HG02610 (cell line): ENCODE data around the gene LONP2.
A peak's percentile ranks its signal among the peaks of the same experiment; 100 is the strongest.

Experiments used
- ATAC-seq: cut with Tn5 transposase; IDR thresholded peaks from one replicate; pipeline ENCODE4 v1.9.1; 2021; ENCODE audit warnings: mild to moderate bottlenecking, moderate library complexity; ENCODE audit not compliant: unreplicated experiment

Gene LONP2, protein sequence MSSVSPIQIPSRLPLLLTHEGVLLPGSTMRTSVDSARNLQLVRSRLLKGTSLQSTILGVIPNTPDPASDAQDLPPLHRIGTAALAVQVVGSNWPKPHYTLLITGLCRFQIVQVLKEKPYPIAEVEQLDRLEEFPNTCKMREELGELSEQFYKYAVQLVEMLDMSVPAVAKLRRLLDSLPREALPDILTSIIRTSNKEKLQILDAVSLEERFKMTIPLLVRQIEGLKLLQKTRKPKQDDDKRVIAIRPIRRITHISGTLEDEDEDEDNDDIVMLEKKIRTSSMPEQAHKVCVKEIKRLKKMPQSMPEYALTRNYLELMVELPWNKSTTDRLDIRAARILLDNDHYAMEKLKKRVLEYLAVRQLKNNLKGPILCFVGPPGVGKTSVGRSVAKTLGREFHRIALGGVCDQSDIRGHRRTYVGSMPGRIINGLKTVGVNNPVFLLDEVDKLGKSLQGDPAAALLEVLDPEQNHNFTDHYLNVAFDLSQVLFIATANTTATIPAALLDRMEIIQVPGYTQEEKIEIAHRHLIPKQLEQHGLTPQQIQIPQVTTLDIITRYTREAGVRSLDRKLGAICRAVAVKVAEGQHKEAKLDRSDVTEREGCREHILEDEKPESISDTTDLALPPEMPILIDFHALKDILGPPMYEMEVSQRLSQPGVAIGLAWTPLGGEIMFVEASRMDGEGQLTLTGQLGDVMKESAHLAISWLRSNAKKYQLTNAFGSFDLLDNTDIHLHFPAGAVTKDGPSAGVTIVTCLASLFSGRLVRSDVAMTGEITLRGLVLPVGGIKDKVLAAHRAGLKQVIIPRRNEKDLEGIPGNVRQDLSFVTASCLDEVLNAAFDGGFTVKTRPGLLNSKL

DNA sequence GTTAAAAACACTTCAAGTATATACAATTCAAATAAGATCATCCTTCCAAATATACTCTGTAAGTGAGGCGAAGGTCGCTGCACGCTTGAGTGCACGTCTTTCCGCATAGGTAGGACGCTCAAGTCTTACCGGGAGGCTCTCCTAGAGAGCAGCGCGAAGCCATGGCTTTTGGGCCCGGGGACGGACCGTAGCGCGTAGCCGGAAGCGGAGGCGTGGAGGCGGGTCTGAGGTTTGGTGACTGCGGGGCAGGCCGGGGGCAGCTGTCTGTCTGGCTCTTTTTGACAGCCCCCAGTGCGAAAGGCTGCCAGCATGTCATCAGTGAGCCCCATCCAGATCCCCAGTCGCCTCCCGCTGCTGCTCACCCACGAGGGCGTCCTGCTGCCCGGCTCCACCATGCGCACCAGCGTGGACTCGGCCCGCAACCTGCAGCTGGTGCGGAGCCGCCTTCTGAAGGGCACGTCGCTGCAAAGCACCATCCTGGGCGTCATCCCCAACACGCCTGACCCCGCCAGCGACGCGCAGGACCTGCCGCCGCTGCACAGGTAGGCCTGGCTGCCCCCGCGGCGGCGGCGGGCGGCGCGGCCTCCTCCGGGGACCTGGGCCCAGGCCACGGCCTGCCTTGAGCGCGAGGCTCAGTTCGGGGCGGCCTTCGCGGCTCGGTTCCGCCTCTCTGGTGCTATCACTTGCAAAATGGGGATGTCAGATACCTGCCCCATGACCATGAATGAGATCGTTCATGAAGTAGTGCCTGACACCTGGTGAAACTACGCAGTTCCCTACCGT, at the start of gene LONP2:
LONP2 (plus strand) TSS at position 221 of the 783 bp plus-strand sequence; CDS start at position 310, 89 bp downstream.
- ATAC-seq: peak; percentile 98

DNA sequence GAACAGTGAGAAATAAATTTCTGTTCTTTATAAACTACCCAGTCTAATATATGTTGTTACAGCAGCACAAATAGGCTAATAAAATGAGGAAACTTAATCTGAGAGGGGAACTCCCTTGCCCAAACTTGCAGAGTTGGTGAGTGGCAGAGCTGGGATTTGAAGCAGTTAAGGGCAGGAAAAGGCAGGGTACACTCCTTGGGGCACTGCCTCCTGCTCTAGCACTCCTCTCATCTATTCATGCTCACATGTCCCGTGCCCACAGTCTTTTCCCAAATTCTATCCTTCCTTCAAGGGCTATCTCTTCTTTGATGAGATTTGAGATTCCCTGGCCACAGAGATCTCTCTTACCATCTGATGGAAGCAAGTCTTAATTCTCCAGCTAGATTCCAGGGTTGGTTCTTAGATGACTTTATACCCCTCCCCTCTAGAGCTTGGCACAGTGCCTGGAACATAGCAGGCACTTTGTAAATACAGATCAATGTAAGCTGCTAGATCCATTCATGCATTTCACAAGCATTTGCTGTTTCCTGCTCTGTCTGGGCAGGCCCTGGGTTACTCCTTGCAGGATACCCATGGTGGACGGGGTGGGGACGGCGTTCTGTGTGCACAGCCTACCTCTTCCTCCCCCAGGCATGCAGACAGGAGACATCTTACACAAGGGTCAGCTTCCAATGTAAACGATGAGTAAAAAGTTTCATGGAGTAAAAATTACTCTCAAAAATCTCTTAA, 49.1 kb upstream of the LONP2 start:
- ATAC-seq: no peak

DNA sequence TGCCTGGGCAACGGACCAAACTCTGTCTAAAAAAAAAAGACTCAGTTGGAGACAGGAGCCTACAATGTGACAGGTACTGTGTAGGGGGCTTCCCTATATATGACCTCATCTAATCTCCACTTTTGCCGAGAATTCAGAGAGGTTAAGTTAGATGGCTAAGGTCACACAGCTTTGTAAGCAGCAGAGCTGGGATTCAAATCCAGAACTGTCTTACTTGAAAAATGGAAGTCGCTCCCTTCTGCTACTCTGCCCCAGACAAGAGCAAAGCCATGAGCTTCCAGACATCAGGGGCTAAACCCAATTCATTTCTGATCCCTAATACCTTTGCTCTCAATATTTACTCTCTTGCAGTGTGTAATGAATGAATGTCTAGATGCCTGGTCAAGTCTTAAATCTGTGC, 46.8 kb upstream of the LONP2 start:
- no peak for ATAC-seq

DNA sequence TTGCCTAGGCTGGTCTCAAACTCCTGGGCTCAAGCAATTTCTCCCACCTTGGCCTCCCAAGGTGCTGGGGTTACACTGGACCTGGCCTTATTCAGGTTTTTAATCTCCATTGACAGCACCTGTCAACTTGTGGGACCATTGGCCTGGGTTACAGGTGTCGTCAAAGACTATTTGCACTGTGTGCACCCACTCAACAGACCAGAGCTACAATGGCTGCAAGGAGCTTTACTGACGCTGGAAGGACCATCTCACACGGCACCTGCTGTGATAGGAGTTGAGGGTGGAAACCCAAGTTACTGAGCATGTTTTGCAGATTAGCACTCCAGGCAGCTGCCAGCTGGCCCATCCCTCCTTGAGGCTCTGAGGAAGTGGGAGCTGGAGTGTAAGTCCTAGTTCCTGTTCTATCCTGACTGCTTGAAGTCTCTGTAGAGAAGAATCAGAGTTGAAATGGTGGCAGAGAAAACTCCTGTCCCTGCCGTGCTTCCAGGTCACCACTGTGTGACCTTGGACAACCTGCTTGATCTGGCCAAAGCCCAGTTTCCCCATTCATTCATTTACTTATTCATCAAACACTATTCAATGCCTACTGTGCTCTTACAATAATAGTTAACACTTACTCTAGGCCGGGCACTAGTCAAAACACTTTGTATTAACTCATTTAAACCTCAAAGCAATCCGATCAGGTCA, 42.4 kb upstream of the LONP2 start:
- no peak for ATAC-seq

DNA sequence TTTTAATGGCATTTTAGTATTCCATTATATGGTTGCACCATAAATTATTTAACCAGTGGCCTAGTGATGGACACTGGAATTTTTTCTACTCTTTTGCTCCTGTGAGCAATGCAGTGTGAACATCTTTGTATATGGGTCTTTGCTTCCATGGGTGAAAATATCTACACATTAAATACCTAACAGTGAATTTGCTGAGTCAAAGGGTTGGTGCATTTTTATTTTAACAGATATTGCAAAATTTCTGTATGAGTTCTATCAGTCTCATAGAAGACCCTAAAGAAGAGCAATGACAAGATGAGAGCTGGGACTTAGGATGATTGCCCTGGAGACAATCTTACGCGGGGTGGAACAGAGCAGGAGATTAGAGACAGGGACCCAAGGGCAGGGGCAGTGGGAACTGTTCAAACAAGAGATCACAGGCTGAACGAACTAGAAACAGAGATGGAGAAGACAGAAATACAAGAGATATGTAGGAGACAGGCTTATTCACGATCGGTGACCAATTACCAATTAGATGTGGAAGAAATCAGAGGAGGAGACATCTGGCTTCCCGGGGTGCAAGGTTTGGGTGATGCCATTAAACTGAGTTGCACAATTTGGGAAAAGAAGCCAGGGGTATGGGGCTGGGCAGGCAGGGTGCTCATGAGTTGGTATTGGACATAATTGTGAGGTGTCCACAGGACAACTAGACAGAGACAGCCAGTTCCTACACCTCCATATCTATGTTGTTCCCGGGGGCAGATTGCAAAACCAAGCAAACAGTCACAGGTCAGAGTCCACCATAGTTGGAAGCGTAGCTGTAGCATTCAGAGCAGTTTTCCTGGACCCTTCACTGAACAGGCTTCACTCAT, 39.9 kb upstream of the LONP2 start:
- no peak for ATAC-seq

DNA sequence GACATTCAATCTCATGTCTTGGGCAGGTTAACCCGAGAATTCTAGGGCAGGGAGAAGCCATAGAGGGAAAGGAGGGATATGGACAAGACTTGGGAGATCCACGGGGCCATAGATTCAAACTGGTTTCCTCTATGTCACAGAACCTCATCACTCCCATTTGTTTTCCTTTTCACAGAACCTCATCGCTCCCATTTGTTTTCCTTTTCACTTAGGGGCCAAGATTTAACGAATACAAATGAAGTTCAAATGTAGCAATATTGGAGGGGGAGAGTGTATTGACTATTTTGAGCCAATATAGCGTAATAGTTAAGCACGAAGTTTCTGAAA, 39.3 kb upstream of the LONP2 start:
- ATAC-seq: no peak

DNA sequence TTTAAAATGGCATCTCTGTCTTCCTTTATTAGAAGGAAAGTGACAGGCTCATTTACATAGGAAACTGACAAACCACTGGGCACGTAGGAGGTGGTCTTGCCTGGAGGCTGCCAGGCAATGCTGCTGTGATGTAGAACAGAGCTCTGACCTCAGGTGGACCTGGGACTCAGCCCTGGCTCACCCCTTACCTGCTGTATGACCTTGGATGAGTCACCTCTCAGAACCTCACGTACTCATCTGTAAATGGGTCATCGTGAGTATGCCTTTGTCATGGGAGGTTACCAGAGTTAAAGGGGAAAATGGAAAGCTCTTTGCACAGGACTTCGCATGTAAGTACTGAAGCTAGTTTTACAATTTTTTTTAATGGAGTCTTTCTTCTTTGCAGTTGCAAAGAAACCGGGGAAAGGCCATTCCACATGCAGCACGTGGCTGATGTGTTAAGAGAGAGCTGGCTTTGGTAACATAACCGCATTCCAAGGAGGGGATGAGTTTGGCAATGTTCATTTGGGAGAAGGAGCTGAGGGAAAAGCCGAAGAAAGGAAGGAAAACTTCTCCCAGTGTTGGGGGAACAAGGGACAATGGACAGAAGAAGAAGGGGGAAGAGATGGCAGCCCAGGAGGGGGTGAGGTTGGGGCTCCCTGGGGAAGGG, 37.4 kb upstream of the LONP2 start:
- ATAC-seq: no peak

DNA sequence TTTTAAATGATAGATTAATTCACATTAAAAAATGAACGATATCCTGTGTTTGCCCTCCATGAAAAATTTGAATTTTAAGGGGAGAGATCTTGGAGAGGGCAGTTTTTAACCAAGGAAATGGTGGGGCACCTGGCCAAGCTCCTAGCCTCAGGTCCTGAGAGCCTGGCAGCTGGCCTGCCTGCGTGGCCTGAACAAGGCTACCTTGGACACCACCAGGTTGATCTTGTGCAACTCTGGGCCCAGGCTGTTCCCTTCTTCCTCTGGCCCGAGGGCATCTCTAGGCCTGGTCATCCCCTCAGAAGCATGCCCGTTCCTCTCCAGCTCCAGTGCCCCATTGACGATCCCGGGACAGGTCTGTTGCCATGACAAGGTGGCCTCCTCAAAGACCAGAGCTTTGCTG, 33.4 kb upstream of the LONP2 start:
- no peak for ATAC-seq

DNA sequence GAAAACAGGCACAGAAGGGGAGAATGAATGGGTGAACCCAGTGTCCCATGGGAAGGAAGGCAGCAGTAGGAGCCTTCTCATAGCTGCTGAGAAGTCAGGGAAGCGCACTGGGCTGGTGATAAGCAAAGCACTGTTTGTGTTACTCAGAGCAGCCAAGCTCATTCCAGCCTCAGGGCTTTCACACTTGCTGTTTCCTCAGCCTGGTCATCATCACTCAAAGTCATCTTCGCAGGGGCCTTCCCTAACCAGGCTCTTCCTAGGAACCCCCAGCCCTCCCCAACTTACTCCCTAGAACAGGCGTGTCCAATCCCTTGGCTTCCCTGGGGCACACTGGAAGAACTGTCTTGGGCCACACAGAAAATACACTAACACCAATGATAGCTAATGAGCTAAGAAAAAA, 32.1 kb upstream of the LONP2 start:
- no peak for ATAC-seq

DNA sequence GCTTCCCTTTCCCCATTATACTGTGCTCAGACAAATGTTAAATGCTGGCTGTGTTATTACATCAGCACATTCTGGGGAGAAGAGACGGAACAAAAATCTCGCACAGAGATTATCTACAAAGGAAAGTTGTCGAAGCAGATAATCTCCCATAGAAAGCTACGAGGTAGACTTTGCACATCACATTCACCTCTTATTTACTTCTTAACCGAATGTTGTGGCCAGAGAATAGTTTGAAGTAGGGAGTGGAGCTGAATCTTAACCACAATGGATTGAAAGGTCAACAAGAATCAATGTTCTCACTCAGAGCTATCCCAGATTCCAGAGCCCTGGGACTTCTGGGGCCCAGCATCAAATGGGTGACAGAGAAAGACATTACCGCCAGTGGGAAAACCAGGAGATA, 28.4 kb upstream of the LONP2 start:
- ATAC-seq: no peak

DNA sequence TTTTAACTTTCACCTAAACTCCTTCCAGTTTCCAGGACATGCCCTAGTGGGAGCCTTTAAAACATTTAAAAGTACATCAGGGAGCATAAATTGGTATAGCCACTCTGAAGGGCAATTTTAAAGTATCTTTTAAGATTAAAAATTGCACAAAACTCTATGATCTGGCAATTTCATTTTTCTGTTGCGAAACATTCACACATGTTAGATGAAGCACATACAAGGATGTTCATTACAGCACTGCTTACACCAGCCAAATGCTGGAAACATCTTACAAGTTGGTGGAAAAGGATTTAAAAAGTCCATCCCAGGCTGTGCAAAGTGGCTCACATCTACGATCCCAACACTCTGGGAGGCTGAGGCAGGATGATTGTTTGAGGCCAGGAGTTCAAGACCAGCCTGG, 26.4 kb upstream of the LONP2 start:
- ATAC-seq: no peak

DNA sequence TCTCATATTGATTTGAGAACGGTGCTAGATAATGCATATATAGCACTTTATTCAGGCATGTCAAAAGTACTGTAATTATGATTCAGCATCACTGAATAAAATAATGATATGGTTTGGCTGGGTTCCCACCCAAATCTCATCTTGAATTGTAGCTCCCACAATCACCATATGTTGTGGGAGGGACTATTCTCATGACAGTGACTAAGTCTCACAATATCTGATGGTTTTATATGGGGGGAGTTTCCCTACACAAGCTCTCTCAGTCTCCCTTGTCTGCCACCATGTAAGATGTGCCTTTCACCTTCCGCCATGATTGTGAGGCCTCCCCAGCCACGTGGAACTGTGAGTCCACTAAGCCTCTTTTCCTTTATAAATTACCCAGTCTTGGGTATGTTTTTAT, 25.6 kb upstream of the LONP2 start:
- no peak for ATAC-seq

DNA sequence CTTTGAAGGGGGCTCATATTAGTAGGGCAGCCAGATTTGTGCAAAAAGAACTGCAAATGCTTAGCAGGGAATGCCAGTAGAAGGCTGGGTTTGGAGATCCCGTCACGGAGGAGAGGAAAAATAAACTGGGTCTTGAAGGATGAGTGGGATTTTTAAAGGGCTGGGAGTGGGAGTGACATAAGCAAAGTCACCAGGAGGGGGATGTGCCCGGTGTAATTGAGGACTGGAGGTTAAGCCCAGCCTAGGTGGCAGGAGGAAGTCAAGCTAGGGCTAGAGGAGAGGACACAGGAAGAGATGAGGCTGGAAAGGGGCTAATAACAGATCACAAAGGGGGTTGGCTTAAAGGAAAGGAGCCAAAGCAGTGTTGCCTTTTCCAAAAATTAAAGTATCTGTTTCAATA, 23.2 kb upstream of the LONP2 start:
- ATAC-seq: no peak

DNA sequence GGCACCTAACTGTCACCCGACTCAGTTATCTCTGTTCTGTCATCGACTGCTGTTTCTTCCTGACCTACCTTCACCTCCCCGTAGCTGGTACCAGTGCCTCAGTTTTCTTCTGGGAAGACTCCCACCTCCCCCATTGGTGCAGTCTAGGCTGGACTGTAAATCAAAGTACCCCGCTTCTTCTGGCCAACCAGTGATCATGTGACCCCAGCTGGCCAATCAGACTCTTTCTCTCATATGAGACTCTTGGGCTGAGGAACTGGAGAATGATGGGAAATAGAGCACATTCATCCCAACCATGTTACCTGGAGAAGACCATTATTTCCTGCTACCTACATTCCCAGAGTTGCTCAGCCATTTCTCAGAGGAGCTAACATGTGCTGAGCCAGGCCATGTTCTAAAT, 20.6 kb upstream of the LONP2 start:
- no peak for ATAC-seq

DNA sequence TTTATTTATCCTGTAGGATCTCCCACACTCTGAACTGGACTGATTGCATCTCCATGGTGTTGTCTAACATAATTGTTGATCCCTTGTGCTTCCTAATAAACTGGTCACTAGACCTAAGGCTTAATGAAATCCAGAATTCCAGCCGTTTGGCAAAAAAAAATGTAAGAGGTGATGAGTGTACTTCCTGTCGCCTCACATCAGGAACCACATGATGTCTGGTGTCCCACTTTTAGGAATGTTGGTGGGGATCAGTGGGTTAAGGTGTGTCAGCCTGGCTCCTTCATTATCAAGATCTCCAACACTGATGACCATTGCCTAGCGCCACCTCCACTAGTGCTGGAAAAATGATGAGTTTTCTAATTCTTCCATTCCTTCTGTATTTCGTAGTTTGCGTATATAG, 18.6 kb upstream of the LONP2 start:
- no peak for ATAC-seq

DNA sequence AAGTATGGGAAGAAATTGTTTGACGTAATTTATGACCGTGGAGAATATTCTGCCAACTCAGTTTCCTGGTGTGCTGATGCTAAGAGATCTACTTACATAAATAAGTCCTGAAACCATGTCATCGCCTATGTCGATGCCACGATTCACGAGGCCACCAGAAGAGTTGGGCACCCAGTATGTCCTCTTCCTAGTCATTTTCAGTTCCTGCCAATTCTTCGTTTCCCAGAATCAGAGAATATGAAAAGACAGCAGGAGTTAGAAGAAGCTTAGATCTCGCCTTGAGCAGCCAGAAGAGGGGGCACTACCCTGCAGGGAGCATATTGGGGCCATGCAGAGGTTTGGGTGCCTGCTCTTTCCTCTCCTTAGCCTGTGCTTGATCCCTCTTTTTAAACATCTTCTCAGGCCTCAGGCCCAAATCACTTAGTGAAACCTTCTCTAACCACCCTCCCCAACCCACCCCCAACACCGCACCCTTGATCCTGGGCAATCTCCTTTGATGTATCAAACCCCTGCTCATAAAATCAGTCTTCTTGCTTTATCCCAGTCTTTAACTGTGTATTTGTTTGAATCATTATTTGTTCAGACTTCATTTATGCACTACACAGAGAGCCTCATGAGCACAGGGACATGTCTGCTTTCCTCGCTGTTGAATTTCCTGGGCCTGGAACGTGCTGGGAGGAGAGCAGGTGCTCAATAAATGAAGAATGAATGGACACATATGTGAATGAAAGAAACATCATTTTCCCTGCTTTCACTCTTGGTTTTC, 12.2 kb upstream of the LONP2 start:
- ATAC-seq: peak; percentile 57

DNA sequence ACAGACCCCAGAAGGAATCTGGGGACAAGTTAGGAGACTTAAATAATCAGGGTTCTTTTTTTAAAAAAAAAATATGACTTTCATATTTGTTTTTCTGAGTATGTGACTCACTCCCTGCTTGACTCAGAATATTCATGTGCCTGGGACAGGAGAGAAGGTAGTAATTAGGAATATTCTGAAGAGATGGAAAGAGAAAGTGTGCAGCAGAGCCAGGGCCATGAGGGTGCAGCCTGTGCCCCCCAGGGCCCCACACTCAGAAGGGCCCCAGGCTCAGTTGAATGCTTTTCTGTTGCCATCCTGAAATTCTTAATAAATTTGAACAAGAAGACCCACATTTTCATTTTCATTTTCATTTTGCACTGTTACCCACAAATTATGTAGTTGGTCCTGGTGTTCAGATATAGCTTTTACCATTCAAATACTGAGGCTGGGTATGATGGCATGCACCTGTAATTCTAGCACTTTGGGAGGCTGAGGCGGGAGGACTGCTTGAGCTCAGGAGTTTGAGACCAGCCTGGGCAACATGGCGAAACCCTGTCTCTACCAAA, 11.5 kb upstream of the LONP2 start:
- ATAC-seq: no peak

DNA sequence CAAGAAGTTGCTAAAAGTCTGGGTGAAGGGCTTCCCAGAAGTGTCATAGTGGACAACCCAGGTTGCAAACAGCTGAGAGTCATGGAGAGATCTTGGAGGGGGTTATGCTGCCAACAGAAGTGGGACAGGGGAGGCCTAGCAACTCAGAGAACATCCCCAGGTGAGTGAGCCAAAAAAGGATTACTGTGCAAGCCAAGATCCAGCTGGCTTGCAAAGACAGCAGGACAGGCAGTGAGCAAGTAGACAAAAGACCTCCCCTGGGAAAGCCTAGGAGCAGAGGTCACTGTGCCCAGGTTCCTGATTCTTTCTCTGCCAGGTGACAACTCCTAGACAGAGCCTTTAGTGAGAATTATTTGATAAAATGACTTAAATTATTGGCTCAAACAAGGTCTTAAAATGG, 9.5 kb upstream of the LONP2 start:
- ATAC-seq: no peak
